Astrocyte (in vitro differentiated cells and primary cell): ENCODE measurements around the gene DDIT4L. TPM values are rescaled to one million over a fixed set of nuclear protein-coding genes. Genes with fewer than 3 reads are reported as not detected.
A peak's percentile ranks its signal among the peaks of the same experiment; 100 is the strongest.

ENCODE experiments used
- DNase-seq: peaks from one replicate; pipeline ENCODE4 v3.0.0-alpha.2; 2010; ENCODE audit warnings: low read depth
- FAIRE-seq: peaks from 2 replicates; lab custom pipeline; 2011; peaks lifted over from hg19 to GRCh38; lab: Jason Lieb, UNC
- H2AFZ ChIP-seq: 2 replicates; pipeline ENCODE4 v1.6.0; 2012; ENCODE audit warnings: low read depth, low read length, inconsistent platforms
- H3K27ac ChIP-seq: 2 replicates; pipeline ENCODE4 v1.5.1; 2011; ENCODE audit warnings: low read depth, low read length, inconsistent platforms
- H3K27me3 ChIP-seq: 2 replicates; pipeline ENCODE4 v1.6.0; 2011; ENCODE audit warnings: low read length, inconsistent platforms; ENCODE audit not compliant: insufficient read depth
- H3K36me3 ChIP-seq: 2 replicates; pipeline ENCODE4 v1.5.1; 2011; ENCODE audit warnings: low read length, inconsistent platforms; ENCODE audit not compliant: insufficient read depth
- H3K4me1 ChIP-seq: 2 replicates; pipeline ENCODE4 v1.5.1; 2011; ENCODE audit warnings: low read length, inconsistent platforms; ENCODE audit not compliant: insufficient read depth
- H3K4me2 ChIP-seq: 2 replicates; pipeline ENCODE4 v1.6.0; 2012; ENCODE audit warnings: low read length, inconsistent platforms
- H3K4me3 ChIP-seq: 2 replicates; pipeline ENCODE4 v1.5.1; 2011; ENCODE audit warnings: low read depth, mild to moderate bottlenecking, low read length, inconsistent platforms; ENCODE audit not compliant: insufficient read depth
- H3K79me2 ChIP-seq: 2 replicates; pipeline ENCODE4 v1.6.0; 2012; ENCODE audit warnings: mild to moderate bottlenecking, low read length, inconsistent platforms; ENCODE audit not compliant: insufficient read depth
- H3K9ac ChIP-seq: 2 replicates; pipeline ENCODE4 v1.6.0; 2012; ENCODE audit warnings: mild to moderate bottlenecking, low read length, inconsistent platforms
- H3K9me3 ChIP-seq: 2 replicates; pipeline ENCODE4 v1.5.1; 2012; ENCODE audit warnings: low read depth, mild to moderate bottlenecking, low read length, inconsistent platforms; ENCODE audit not compliant: insufficient read depth
- H4K20me1 ChIP-seq: 2 replicates; pipeline ENCODE4 v1.6.0; 2012; ENCODE audit warnings: low read length, inconsistent platforms; ENCODE audit not compliant: insufficient read depth
- H3K27ac Mint-ChIP-seq: one replicate; pipeline ENCODE4 v1.8.0; 2021; ENCODE audit warnings: mild to moderate bottlenecking, mixed read lengths; ENCODE audit not compliant: unreplicated experiment
- H3K27me3 Mint-ChIP-seq: one replicate; pipeline ENCODE4 v1.8.0; 2021; ENCODE audit warnings: low read depth, mixed read lengths; ENCODE audit not compliant: unreplicated experiment
- H3K36me3 Mint-ChIP-seq: one replicate; pipeline ENCODE4 v1.8.0; 2021; ENCODE audit warnings: low read depth, mixed read lengths; ENCODE audit not compliant: unreplicated experiment
- H3K4me1 Mint-ChIP-seq: one replicate; pipeline ENCODE4 v1.8.0; 2021; ENCODE audit warnings: low read depth, mixed read lengths; ENCODE audit not compliant: unreplicated experiment
- H3K4me3 Mint-ChIP-seq: one replicate; pipeline ENCODE4 v1.8.0; 2021; ENCODE audit warnings: mild to moderate bottlenecking, moderate library complexity, mixed read lengths; ENCODE audit not compliant: unreplicated experiment
- H3K9me3 Mint-ChIP-seq: one replicate; pipeline ENCODE4 v1.8.0; 2021; ENCODE audit warnings: mild to moderate bottlenecking, mixed read lengths; ENCODE audit not compliant: unreplicated experiment
- CTCF ChIP-seq: IDR thresholded peaks from 2 replicates; pipeline ENCODE4 v1.5.1; 2011; ENCODE audit warnings: low read depth, mild to moderate bottlenecking, inconsistent platforms, low read length, moderate library complexity; ENCODE audit not compliant: insufficient read depth
- EZH2 ChIP-seq: IDR thresholded peaks from 2 replicates; pipeline ENCODE4 v1.6.1; 2012; ENCODE audit warnings: mild to moderate bottlenecking, low read length, inconsistent platforms; ENCODE audit not compliant: insufficient read depth
- total RNA-seq: library from RNA; stranded (reverse); gene quantifications from 2 replicates; pipeline ENCODE4 v1.2.1, GENCODE V29; 2021

Gene DDIT4L
- total RNA-seq, 1 donor from 2014 or later: 1.5 TPM

GRCh38 chr4:100166297-100167039 lies 23.8 kb downstream of the DDIT4L start:
- Histone ChIP-seq H3K27me3 (no peaks in the 10 kb centered on the region), H3K4me1 (no peaks in the 10 kb centered on the region), H3K27ac (no peak overlapping the region), H2AFZ (no peak overlapping the region), H3K79me2 (no peaks in the 10 kb centered on the region), H3K9ac (no peak overlapping the region), H3K4me2 (no peak overlapping the region), H3K4me3 (no peak overlapping the region), H3K9me3 (peaks cover 2% of the 10 kb centered on the region), H3K36me3 (no peaks in the 10 kb centered on the region), H4K20me1 (no peaks in the 10 kb centered on the region)
- H3K4me1 Mint-ChIP-seq: peaks cover 2% of the 10 kb centered on the region
- H3K27me3 Mint-ChIP-seq: no peaks in the 10 kb centered on the region
- FAIRE-seq: no peak
- H3K36me3 Mint-ChIP-seq: no peaks in the 10 kb centered on the region
- no peak for DNase-seq
- H3K4me3 Mint-ChIP-seq: no peak overlapping the region
- no peak overlapping the region for H3K27ac Mint-ChIP-seq
- TF ChIP-seq CTCF: no peak
- peaks cover 5% of the 10 kb centered on the region for H3K9me3 Mint-ChIP-seq

GRCh38 chr4:100165809-100166208 lies 24.5 kb downstream of the DDIT4L start:
- H3K27ac ChIP-seq: no peak overlapping the region
- H3K4me3 Mint-ChIP-seq: no peak overlapping the region
- no peaks in the 10 kb centered on the region for H3K36me3 Mint-ChIP-seq
- H3K4me1 ChIP-seq: no peaks in the 10 kb centered on the region
- no peak overlapping the region for H3K4me2 ChIP-seq
- no peak overlapping the region for H3K9ac ChIP-seq
- DNase-seq (peak; percentile 30), FAIRE-seq (no peak)
- H3K27me3 ChIP-seq: no peaks in the 10 kb centered on the region
- no peaks in the 10 kb centered on the region for H3K79me2 ChIP-seq
- peaks cover 5% of the 10 kb centered on the region for H3K9me3 Mint-ChIP-seq
- H2AFZ ChIP-seq: no peak overlapping the region
- H4K20me1 ChIP-seq: no peaks in the 10 kb centered on the region
- no peaks in the 10 kb centered on the region for H3K27me3 Mint-ChIP-seq
- peaks cover 4% of the 10 kb centered on the region for H3K9me3 ChIP-seq
- peaks cover 2% of the 10 kb centered on the region for H3K4me1 Mint-ChIP-seq
- TF ChIP-seq CTCF (no peak), EZH2 (no peak)
- H3K4me3 ChIP-seq: no peak overlapping the region
- no peak overlapping the region for H3K27ac Mint-ChIP-seq
- no peaks in the 10 kb centered on the region for H3K36me3 ChIP-seq
